Stimulated activated CD8-positive, alpha-beta memory T cell treated with anti-CD3 and anti-CD28 coated beads, Interleukin-15, amount 100 ng/mL, for 1 hour (primary cell): ENCODE measurements around the gene CYP46A1.
"Not testable (repeated sequence)": the region's sequence is repeated elsewhere in the genome, so short reads cannot be mapped to it uniquely, and the experiment has no call there.

Source experiments
- DNase-seq: peaks from one replicate; pipeline ENCODE4 v3.0.0-alpha.2; 2020; ENCODE audit warnings: low read depth

CYP46A1 gene

GRCh38 chr14:99757331-99758070 is 73.4 kb downstream of the CYP46A1 start:
- no peak for DNase-seq

GRCh38 chr14:99758121-99758821 is 74.2 kb downstream of the CYP46A1 start:
- DNase-seq, result no peak

- no peak for DNase-seq
Observed at GRCh38 chr14:99758872-99759545, 74.9 kb downstream of the CYP46A1 start.

- DNase-seq, result no peak
Observed at GRCh38 chr14:99759546-99759925, 75.4 kb downstream of the CYP46A1 start.

GRCh38 chr14:99760817-99761216 is 76.7 kb downstream of the CYP46A1 start:
- no peak for DNase-seq

- not testable (repeated sequence) for DNase-seq
Observed at GRCh38 chr14:99762911-99763310, 78.8 kb downstream of the CYP46A1 start.

GRCh38 chr14:99763527-99764221 is 79.6 kb downstream of the CYP46A1 start:
- DNase-seq, result no peak

GRCh38 chr14:99764222-99764706 is 80.2 kb downstream of the CYP46A1 start:
- DNase-seq, result no peak

- no peak for DNase-seq
Observed at GRCh38 chr14:99768381-99768780, 84.3 kb downstream of the CYP46A1 start.

GRCh38 chr14:99769123-99769522 is 85.0 kb downstream of the CYP46A1 start:
- DNase-seq, result no peak

GRCh38 chr14:99769799-99770198 is 85.7 kb downstream of the CYP46A1 start:
- no peak for DNase-seq

GRCh38 chr14:99772371-99773283 is 88.5 kb downstream of the CYP46A1 start:
- no peak for DNase-seq

- DNase-seq, result no peak
Observed at GRCh38 chr14:99773521-99774497, 89.7 kb downstream of the CYP46A1 start.

GRCh38 chr14:99774556-99775307 is 90.6 kb downstream of the CYP46A1 start:
- DNase-seq, result no peak

GRCh38 chr14:99775351-99775750 is 91.3 kb downstream of the CYP46A1 start:
- DNase-seq, result no peak
